HG03045 (cell line): ENCODE measurements around the gene TIPARP.

Source experiments
- ATAC-seq: cut with Tn5 transposase; IDR thresholded peaks from one replicate; pipeline ENCODE4 v1.9.1; 2021; ENCODE audit warnings: mild to moderate bottlenecking, moderate library complexity; ENCODE audit not compliant: unreplicated experiment

TIPARP gene

DNA sequence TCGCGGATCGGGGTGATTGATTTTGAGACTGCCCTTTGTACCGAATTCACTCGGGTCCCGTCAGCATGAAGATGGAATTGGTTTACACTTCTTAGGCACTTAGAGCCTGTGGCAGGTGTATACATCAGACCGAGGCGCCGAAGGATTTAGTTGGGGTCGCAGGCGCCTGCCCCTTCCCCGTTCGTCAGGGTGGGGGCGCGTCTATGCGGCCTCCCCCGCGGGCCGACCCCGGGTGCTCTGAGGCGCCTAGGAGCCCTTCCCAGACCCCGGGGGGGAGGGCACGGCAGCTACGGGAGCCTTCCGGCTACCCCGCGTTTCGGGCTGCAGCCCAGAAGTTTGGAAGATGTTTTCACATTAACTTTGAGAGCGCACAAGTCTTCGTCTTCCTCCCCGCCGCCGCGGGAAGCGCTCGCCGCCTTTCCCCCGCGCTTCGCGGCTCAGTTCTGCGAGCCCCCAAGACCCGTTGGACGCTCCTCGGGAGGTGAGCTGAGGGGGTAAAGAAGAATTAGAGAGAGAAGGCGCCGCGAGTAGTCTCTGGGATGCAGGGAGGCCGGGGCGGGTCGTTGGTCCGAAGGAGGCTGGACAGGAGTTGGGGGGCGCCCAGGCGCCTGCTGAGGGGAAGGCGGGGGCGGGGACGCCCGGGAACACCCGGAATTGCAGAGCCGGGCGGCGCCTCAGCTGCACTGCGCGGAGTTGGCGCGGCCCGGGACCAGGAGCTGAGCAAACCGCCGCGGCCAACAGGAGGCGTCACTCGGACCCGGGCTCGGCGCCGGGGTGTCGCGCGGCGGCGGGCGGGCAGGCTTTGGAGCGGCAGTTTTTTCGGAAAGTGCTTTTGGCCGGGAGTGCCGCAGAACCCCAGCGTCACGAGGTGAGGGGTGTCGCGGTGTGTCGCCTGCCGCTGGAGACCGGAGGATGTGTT is 780 bp downstream of the TIPARP start:
- peak; percentile 0 for ATAC-seq

DNA sequence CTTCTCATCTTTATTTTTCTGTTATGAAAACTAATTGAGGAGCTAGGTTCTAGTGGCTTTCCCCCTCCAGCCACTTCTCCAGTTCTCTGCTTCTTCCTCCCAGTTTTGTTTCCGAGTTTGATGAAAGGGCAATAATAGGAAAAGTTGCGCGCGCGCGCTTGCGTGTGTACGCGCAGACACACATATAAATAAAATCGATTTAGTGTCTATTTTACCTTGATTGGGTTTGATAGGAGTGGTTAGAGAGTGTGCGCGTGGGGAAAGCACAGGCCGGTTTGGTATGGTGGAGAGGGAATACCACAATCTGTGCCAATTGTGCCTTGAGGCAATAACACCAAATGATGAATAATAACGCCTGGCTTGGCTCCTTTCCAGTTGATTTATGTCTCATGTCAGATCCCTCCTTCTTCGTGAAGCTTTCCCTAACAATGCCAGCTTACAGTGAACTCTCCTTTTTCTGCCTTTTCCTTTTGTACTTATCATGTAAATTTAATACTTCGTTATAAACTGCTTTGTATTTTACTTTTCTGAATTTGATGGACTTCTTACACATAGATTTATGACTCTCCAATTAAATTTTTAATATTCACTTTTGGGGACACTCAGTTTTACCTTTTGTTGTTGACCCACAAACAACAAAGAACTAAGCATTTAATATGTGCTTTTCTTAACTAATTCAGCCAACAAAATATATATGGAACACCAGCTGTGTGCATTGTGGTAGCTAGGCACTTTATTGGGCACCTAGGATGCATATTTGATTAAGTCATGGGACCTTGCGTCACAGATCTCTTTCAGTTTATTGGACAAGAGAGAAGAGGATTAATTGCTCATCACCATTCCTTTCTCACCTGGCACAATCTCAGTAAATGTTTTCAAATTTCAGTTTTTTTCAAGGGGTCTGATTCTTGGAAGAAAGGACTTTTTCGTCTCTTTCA is 1.7 kb downstream of the TIPARP start:
- no peak for ATAC-seq

DNA sequence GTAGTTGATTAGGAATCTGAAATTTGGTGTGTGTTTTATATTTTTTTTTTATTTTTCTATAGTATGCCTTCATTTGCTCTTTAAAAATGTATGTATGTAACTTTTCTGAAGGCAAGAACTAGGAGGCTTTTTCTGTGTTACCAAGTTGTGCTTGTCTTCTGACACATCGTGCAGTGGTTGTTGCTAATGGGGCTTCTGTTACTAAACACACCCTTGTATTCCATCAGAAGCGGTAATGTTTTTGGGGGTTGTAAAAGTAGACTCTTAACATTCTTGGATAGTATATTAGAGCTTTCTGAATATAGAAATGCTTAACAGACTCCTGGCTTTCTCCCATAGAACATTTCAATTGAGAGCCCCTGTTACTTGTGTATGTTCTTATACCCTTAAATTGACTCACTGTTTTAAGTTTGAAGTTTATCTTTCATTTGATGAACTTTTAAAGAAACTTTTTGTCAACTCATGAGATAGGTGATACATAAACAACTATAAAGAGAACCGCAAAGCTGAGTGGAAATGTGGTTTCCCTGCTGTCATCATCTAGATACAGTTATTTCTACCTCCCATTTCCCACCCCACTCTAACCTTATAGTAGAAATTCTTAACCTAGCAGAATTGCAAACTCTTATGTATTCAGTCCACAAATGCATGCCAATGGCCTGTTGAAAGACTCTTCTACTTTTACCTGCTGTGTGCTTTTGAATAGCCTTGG is 2.5 kb downstream of the TIPARP start:
- ATAC-seq = no peak

DNA sequence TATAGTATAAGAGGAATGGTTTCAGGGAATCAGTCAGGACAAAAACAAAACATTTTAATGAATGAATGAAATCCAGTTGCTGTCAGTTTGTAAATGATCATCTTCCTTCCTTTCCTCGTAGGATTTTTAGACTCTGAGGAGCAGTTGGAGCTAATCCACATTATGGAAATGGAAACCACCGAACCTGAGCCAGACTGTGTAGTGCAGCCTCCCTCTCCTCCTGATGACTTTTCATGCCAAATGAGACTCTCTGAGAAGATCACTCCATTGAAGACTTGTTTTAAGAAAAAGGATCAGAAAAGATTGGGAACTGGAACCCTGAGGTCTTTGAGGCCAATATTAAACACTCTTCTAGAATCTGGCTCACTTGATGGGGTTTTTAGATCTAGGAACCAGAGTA is 3.1 kb downstream of the TIPARP start:
- no peak for ATAC-seq

DNA sequence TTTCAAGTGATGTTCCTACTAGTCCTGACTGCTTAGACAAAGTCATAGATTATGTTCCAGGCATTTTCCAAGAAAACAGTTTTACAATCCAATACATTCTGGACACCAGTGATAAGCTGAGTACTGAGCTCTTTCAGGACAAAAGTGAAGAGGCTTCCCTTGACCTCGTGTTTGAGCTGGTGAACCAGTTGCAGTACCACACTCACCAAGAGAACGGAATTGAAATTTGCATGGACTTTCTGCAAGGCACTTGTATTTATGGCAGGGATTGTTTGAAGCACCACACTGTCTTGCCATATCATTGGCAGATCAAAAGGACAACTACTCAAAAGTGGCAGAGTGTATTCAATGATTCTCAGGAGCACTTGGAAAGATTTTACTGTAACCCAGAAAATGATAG is 3.8 kb downstream of the TIPARP start:
- no peak for ATAC-seq

DNA sequence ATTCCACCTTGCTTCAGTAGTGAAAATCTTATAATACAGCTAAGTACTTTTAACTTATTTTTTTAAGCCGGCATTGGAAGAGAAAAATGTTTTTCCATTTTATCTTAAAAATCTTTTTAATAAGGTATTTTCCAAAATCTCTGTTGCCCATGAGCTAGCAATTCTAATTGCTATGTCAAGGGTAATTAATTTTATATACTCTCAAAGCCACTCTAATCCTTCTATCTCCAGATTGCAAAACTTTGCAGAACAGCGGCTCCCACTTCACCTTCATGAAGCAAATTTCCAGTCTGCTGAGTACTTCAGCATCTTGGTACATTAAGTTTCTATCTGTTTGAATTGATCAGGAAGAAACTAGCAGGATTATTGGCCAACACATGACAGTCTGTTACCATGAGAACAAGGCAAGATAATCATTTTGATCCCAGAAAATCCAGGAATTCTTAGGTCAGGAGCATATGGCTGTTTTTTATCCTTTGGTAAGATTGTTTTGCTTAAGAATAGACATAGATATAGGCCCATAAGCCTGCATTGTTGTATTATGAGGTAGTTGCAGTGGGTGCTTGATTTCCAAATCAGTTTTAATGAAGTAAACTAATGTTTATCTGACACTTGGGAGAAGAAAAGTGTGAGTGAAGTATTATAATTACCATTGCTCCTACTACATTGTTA is 6.0 kb downstream of the TIPARP start:
- no peak for ATAC-seq

DNA sequence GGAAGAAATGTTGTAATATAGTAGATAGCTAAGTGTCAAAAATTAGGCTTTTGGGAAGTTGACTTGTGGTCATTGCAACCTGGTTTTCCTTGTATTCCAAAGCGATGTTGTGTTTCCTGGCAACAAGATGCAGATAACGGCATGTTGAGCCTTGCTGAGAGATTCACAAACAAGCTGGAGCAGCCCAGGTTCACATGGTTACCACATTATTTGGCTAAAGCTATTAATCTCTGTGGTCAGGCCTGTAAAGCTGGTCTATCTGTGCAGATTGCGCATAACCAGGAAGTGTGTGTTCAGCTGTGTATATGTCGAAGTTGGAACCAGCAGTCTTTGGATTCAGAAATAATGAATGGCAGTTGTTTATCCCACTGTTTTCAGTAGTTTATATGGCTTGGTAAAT is 6.6 kb downstream of the TIPARP start:
- ATAC-seq = peak; percentile 70

DNA sequence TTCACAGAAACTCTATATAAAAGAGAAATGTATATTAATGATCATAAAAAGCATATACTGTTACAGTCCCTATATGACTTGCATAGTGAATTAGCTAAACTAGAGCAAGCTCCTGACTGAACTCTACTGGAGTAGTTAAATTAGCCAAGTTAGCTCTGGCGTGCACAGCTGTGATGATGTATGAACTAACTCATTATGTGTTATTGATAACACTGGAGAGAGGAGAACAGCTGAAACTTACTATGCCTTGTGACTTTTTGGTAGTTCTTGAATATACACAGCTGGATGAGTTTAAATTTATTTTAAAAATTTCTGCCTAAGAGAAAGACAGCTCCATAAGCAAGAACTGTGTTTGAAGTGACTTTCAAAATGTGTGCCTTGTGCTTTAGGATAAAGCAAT is 8.1 kb downstream of the TIPARP start:
- ATAC-seq = no peak

DNA sequence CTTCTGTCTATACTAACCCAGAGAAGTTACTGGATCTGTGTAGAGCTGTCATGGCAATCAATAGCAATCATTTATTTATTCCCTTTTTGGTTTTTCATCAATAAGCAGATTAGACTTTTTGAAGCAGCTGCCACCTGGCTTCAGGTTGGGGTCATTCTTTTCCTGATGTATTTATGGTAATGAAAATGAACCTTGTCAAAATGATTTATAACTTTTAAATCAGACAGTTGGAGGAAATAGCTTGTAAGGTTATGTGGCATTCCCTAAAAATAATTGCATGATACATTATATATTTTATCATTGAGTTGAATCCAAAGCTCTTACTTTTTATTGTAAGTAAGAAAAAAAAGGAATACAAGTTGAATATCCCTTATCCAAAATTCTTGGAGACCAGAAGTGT is 8.6 kb downstream of the TIPARP start:
- no peak for ATAC-seq

DNA sequence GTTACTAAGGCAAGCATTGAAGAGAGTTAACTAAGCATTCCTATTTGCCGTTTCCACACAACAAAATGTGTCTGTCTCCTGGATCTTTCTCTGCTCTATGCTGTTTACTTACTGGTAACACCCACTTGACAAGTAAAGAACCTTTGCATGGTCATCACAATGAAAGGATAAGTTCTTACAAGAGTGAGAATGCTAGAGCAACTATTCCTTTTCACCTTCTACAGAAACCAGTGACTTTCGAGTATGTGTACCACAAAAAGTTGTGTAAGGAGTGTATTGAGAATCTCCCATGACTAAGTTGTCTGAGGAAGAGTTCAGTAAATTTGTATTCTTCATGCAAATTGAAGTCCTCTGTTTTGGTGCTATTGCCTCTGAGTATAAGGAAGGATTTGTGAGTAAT is 10.8 kb downstream of the TIPARP start:
- ATAC-seq = no peak

DNA sequence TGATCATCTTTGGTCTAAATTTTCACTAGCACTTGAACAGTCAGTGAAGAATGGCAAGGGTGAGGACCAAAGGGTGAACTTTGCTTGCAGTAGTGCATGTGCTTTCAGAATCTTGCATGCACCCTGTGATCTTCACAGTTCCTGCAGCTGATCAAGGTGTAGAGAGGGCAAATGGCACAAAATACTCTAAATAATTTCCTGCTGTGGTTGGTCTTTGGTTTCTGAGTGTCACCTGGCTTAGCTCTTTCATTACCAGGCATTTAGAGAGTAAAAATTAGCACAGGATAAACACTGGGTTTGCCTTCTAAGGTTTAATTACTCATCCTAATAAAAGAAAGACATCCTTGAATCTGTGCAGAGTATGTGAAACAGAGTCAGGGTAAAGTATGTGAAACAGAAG is 11.4 kb downstream of the TIPARP start:
- no peak for ATAC-seq

DNA sequence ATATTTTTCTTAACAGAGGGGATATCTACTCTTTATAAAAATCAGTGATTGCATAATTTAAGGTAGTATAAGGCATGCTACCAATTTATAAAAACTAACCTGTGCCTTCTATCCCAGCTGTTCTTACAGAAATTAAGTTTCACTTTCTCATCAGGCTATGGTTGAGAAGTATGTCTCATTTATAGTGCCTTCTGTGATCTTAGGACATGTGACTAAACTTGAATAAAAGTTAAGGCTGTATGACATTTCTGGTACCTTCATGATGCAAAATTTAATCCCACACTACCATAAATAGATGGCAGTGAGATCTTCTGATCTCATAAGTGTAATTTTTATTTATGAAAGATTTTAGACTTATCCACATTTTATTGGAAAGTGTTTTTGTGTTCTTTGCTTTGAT is 12.6 kb downstream of the TIPARP start:
- ATAC-seq = no peak

DNA sequence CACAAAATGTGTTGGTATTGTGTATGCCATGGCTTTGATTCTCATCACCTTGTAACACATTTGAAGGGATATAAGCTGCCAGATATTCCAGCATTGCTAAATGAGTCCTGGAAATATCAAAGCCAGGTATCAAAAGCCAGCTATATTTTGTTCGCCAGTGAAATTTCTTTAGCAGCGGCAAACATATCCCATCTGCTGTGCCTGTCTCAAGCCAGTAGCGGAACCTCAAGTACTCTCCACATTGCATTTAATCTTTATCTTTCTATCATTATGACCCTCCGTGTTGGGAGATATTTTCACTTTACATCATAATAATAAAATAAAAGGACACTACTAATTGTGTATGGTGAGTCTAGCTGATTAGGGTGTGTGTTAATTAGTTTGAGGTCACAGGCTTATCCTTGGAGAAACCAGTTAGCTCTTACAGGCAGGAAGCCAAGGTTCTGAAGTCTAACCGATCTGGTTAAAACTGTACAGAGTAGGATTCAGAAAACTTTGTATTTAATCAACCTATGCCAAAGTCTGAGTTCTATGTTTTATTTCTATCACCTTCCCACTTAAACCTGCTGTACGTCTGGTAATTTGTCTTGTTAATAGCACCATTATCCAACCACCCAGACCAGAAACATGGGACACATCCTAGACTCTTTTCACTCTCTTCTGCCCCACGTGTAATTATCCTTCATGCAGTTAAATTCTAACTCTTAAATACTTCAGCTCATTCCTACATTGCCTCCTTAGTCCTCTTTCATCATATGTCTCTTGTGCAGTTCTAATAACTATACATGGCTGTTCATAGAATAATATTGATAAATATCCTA is 14.5 kb downstream of the TIPARP start:
- ATAC-seq = no peak

DNA sequence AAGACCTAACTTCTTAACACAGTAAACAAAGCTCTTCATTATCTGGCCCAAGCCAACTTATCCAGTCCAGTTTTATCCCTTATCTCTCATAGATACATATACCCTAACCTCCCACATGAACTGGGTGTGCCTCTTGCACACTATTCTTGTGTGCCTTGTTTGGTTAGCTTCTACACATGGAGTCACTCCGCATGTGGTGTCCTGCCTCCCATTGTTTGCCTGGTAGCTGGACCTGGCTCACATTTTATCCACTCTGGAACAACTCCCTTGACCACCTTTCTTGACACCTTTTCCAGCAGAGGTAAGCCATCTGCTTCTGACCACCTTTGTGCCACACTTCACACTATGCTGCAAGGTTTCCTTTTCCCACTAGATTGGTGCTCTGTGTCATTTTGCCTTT is 15.2 kb downstream of the TIPARP start:
- ATAC-seq = peak; percentile 17

DNA sequence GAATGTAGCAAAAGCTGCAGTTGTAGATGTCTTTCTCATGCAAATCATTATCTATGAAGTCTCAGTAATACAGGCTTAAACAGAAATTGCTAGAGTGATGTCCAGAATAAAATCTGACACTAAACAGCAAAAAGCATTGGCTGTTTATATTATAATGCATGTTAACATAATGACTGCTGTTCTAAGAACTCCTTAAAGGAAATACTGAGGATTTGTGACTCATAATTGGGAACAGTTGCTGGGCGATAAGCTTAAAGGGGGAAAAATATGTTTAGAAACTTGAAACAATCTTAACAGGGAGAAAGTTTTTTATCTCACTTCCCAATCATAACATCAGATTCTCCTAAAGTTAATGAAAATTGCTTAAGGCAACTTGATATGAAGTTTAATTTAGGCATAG is 17.5 kb downstream of the TIPARP start:
- ATAC-seq = no peak

DNA sequence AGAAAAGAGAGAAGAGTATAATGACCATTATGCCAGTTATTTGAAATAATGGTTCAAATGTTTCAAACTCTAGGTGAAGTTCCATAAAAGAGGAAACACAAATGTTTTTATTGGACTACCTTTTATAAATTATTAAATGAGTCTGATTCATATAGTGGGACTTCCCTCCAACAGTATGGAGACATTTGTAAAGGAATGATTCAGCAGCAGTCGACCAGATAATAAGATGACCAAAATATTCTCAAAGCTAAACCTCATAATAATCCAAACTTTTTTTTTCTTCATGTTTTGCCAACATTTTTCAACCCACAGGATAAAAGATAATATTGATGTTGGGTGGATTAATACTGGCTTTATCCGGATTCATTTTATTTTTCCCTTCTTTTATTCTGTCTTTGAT is 18.8 kb downstream of the TIPARP start:
- no peak for ATAC-seq

DNA sequence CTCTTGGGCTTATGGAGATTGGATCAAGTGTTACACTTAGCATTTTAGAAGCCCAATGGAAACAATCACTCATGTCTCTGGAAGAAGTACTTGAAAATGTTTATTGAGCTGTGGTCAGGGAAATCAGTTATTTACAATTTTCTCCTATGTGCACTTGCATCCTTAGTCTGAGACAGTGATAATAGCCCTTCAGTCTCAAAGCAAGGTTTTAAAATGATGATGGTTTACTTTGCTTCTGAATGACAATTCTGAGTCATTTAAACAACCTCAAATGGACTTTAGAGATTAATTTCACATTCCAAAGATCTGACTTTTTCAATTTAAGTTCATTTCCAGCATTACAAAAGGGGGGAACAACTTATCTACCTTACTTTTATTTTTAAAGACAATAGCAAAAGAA is 20.1 kb downstream of the TIPARP start:
- ATAC-seq = no peak

DNA sequence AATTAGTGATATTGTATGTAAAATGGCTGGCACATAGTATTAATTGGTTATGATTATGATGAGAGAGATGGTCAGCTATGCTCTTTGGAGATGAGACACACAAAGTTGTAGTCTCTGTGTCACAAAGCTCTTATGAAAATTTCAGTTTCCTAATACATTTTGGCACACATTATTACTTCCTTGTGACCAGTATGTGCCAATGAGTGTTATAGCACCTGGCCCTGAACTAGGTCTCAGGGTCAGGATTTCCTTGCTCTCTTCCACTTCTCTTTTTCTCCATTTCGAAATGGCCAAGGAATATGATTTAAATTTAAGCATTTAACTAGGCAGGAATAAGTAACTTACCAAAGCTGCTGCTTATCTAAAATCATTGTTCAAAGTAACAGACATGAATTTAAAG is 28.0 kb downstream of the TIPARP start:
- ATAC-seq = no peak

DNA sequence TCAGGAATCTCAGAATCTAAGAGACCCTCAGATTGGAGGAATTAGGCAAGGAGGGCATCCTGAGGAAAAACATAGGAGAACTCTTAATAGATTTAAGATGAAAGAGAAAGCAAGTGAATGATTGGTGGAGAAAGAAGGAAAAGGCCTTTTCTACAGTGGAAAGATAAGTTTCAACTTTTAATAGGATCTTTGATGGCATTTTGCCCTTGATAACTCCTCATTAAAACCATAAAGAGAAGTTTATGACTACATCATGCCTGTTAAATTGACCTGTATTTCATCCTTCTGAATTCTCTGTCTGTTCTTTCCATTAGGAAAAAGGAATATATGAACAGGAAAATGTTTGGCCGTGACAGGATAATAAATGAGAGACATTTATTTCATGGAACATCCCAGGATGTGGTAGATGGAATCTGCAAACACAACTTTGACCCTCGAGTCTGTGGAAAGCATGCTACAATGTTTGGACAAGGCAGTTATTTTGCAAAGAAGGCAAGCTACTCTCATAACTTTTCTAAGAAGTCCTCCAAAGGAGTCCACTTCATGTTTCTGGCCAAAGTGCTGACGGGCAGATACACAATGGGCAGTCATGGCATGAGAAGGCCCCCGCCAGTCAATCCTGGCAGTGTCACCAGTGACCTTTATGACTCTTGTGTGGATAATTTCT is 30.1 kb downstream of the TIPARP start:
- ATAC-seq = no peak
